H1 (cell line): ENCODE data around the gene NET1. TPM values are rescaled to one million over a fixed set of nuclear protein-coding genes. Genes with fewer than 3 reads are reported as not detected.

Experiments used
- SP2 ChIP-seq: IDR thresholded peaks from 2 replicates; pipeline ENCODE4 v1.6.1; 2012; ENCODE audit warnings: mild to moderate bottlenecking, low read length, inconsistent platforms
- polyA plus RNA-seq, 7 experiments: library from polyadenylated mRNA; depleted of rRNA in 3 of 7; stranded (reverse) in 5 of 7; unstranded in 2 of 7; fragments of >200 nt in 5 of 7; fragments of 200-250 nt in 2 of 7; gene quantifications; 1 replicate in 5 of 7; 2 replicates in 1 of 7; 4 replicates in 1 of 7; pipeline versions ENCODE4 v1.2.1 to v1.2.3, GENCODE V29; 2011 to 2013; ENCODE audit warnings: missing spikeins in 2 of 7, mixed read lengths in 2 of 7
- total RNA-seq: library from RNA; stranded (reverse); fragmentation: NEBNext Ultra II Directional; extraction: Animal tissue kit (Norgen Biotek cat#: 25700); gene quantifications from 2 replicates; pipeline ENCODE4 v1.2.1, GENCODE V29; 2021

NET1 gene
- total and polyA plus RNA-seq, 2 of the 8 experiments (the other 6 are each of a cell fraction or from before 2014, with no cell fraction given) = 21.5 to 117 TPM

DNA sequence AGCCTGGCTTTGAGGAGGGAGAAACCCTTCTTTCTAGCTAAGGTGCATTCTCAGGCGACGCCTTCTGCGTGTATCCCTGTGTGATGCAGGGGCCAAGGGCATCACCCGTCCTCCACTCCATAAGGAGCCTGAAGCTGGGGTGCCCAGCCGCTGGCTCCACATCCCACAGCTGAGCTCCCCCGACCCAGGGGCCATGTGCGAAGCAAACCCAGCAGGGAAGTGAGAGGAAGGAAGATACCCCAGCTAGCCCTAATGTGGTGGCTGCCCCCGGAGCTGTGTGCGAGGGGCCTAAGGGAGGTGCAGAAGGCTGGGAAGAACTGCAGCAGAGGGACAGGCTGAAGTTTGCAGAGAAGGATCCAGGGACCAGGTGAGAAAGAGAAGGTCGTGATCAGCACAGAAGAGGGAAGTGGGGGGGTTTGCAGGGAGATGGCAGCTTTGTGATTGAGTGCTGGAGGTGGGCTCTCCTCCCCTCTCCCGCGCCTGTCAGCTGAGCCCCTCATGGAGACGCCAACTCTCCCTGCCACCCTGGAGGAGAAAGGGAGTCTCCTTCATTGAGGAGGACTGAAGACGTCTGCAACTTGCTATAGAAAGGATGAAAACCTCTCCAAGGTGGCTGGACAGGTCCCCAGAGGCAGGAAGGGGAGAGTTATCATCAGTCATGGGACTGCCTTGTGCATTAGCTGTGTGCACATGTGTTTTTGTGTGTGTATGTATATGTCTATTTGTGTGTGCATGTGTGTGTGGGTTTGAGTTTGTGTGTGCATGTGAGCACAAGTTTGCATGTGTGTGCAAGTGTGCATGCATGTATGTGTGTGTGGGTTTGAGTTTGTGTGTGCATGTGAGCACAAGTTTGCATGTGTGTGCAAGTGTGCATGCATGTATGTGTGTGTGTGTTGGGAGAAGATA lies 90.5 kb downstream of the NET1 start (continued):
- TF ChIP-seq SP2 = no peak
